ENCODE measurements around the gene NR1H2.

- TF ChIP-seq POLR2AphosphoS5 (IDR thresholded peaks at IDR 0.05; ENCODE audit: low read depth, low read length) (no peak), POU2F2 (IDR thresholded peaks at IDR 0.05; ENCODE audit: low read depth, low read length) (no peak), POLR2A (IDR thresholded peaks at IDR 0.05; ENCODE audit: low read depth, low read length) (no peak), TAF1 (IDR thresholded peaks at IDR 0.05; ENCODE audit: low read depth, low read length) (no peak)
Measured at GRCh38 chr19:50423279-50424113, 47.2 kb downstream of the NR1H2 start.

Measured in GM12891 (cell line).